Measurements from ENCODE around the gene ADGRG1.
"Not testable (repeated sequence)": the region's sequence is repeated elsewhere in the genome, so short reads cannot be mapped to it uniquely, and the experiment has no call there.

- not testable (repeated sequence) for TF ChIP-seq ZNF324 (tag by site-specific recombination; IDR thresholded peaks at IDR 0.05); HOXC10 (CRISPR knock-in tag; IDR thresholded peaks at IDR 0.05); CTCF (tag by site-specific recombination; IDR thresholded peaks at IDR 0.05); ZNF580 (tag by site-specific recombination; IDR thresholded peaks at IDR 0.05); ZFP69B (tag by site-specific recombination; IDR thresholded peaks at IDR 0.05); ZNF140 (tag by site-specific recombination; IDR thresholded peaks at IDR 0.05)
These were observed 32.2 kb upstream of the ADGRG1 start for GRCh38 chr16:57596234-57596633.
